NOMO-1 treated with DMSO at 0.1 percent for 48 hours (cell line): ENCODE data around the gene LAMTOR1.

Source experiments
- DNase-seq: peaks from one replicate; lab custom pipeline; 2025; ENCODE audit not compliant: unreplicated experiment; lab: John Stamatoyannopoulos, UW

The LAMTOR1 gene

GRCh38 chr11:72081821-72082453 is 21.2 kb downstream of the LAMTOR1 start:
- no peak for DNase-seq

DNA sequence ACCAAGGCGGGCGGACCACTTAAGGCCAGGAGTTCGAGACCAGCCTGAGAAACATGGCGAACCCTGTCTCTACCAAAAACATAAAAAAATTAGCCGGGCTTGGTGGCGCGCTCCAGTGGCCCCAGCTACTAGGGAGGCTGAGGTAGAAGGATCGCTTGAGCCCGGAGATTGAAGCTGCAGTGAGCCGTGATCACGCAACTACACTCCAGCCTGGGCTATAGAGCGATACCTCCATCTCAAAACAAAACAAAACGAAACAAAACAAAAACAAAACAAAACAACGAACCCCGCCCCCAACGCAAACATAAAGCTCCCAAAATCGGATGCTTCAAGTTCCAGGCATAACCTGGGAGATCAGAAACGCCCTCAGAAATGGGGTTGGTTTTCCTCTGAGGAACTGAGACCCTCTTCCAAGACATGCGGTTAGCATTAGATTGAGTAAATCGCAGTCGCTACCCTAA is 21.9 kb downstream of the LAMTOR1 start:
- DNase-seq: no peak

DNA sequence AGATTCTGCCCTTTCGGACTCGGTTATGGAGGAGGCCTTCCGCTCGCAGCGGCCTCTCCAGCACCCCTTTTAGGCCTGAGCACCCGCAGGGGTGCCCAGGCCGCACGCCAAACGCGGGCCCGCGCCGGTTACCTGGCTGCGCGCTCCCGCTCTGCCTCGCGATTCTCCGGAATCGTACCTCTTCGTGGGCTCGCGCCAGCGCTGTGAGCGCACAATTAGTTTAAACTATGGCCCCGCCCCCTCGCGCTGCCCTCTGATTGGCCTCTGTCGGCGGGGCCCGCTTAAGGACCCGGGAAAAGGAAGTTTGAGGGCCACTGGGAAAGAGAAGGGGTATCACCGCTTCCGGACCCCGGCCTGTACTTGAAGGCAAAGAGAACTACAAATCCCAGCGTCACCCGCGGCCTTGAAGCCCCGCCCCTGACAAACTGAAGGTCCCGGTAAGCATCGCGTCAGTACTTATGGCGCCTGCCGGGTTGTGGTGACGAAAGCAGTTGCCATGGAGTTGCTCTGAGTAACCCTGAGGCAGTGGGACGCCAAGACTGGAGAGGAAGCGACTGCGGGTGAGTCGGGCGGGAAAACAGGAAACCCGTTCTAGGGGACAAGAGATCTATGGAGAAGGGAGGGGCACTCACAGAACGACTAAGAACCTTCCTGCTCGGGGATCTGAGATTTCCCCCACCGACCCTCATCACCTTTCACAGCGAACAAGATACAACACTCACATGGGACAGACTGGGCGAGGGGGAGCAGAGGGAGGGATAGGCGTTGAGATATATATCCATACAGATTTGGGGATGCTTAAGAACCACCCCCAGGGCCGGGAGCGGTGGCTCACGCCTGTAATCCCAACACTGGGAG is 22.5 kb downstream of the LAMTOR1 start, which contains the start of the genes LRRC51 and NUMA1:
Gene LRRC51 (plus strand): TSS at position 525 of the 858 bp plus-strand sequence. CDS start 8,234 bp downstream, outside the sequence.
Gene NUMA1 (minus strand): TSS at position 217 of the 858 bp plus-strand sequence. CDS start 44,599 bp downstream, outside the sequence.
- DNase-seq: peak; percentile 100

DNA sequence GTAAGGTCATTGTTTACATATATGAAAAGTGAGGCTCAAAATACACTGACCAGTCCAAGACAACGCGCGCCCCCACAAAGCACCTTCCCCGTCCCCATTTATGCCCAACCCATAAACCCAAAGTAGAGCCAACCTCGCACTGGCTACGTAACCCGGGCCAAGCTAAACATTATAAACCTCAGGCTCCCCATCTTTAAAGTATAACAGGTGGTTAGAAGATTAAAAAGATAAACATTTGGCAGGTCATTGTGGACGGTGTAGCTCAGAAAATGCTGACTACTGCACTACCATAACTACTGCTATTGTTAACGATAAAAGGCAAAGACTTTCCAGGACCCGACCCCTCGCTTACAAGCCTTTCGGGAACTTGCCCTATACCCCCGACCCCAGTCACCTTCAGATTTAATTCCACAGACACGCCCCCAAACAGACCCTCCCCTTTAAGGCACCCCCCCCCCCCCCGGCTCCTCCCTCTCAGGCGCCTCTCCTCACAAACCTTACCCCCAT is 23.2 kb downstream of the LAMTOR1 start:
- peak; percentile 37 for DNase-seq

DNA sequence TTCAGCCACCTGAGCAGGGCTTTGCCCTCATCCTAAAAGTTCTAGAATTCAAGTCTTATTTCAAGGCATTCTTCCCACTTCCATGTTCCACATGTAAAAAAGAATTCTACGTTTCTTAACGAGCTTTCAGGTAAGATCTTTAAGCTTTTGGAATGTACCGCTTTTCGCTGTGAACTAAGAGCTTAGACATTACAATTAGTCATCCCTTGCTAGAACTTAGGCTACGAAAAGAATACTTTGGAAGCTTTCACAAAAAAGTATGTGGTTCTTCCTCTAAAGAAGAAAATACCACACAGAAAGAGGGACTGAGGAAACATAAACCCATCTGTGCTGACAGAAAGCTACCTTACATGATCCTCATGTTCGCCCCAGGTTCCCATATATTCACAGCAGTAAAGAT is 24.6 kb downstream of the LAMTOR1 start:
- no peak for DNase-seq

- no peak for DNase-seq
Measured at GRCh38 chr11:72075756-72076155, 27.3 kb downstream of the LAMTOR1 start.

DNA sequence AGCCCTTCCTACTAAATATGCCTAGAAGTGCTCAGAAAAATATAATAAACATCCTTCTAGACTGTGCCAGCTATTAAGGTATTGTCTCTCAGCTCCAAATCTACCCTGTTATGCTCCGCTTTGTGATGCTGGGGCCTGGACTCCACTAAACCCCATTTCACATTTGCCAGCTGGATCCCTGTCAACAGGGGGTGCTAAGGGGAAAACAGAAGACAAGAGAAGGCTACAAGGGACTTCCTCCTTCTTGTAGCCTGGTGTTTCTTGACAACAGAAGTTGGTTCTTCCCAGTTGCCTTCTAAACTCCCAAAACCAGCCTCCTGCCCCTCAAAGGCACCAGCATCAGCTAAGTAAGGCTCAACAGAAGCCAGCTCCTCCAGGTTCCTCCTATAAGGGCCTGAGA is 28.0 kb downstream of the LAMTOR1 start:
- DNase-seq: peak; percentile 51

- no peak for DNase-seq
Measured at GRCh38 chr11:72072348-72072747, 30.7 kb downstream of the LAMTOR1 start.

DNA sequence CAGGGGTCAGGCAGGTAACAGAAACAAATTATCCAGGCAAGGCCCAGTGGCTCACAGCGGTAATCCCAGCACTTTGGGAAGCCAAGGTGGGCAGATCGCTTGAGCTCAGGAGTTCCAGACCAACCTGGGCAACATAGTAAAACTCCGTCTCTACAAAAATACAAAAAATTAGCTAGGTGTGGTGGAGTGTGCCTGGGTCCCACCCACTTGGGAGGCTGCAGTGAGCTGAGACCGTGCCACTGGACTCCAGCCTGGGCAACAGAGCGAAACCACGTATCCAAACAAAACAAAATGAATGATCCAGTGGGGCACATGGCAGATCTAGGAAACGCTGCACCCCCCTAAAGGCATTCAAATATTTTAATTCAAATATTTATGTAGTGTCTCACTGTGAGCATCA is 32.6 kb downstream of the LAMTOR1 start:
- DNase-seq: no peak

DNA sequence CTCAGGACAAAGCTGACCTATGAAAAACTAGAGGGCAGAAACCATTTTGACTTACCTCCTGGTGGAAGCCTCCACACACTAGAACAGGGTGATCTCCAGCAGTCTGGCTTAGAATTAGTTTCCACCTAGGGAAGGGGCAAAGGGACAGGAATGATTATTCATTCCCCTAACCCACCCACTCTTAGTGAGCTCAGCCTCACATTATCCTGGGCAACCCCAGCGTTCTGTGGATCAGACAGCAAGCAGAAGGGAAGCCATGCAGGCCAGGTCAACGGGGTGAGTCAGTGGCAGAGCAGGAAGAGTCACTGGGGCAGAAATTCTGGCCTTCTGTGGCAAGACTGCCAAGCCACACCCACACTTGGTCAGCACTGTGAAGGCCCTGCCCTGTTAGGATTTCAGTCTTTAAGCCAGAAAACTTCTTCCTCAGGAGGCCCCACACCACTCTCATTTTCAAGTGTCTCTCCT is 33.3 kb downstream of the LAMTOR1 start:
- peak; percentile 90 for DNase-seq

DNA sequence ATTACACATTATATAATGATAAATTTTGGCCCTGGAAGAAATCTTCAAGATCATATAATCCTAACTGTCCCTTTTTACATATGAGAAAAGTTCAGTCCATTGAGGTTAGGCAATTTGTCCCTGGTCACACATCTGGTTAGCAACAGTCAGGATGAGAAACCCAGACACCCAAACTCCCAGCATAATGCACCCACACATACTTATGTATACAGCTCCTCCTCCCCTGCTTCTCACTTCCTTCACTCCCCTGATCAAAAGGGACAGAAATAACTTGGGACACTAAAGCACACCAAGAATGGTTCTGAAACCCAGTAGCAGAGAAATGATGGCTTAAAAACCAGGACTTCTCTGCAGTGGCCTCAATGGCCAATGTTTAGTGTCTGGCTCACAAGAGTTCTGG is 33.9 kb downstream of the LAMTOR1 start:
- no peak for DNase-seq

DNA sequence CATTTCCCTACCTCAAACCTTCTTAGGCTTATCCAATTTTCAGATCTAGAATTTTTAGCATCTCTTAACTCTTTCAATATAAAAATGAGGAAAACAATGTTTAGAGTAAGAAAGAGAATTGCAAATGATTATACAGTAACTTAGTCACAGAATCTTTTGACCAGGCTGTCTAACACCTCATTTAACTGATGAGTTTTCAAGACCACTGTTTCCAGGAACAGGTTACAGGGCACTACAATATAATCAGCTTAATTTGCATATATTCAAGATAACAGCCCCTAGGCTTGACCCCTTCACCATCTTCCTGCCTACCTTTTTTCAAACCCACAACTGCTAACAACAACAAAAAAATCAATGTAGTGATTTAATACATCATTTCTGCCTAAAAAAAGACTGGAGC is 35.4 kb downstream of the LAMTOR1 start:
- no peak for DNase-seq

DNA sequence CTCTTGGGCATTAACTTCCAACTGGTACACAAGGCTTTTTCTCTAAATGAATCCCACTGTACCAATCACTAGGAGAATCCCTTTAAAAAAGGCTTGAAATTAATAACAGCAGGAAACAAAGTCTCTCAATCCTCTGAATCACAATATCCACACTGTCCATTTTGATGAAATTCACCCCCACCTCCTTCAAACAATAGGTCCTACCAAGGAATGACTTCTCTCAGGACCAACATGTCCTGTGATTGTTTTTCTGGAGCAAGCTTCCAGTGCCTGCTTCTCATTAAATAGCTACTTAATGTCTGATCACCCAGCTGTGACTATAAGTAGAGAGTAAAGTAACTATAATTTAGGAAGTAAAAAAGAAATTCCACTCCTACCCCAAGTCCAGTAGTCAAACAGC is 35.8 kb downstream of the LAMTOR1 start:
- DNase-seq: no peak

DNA sequence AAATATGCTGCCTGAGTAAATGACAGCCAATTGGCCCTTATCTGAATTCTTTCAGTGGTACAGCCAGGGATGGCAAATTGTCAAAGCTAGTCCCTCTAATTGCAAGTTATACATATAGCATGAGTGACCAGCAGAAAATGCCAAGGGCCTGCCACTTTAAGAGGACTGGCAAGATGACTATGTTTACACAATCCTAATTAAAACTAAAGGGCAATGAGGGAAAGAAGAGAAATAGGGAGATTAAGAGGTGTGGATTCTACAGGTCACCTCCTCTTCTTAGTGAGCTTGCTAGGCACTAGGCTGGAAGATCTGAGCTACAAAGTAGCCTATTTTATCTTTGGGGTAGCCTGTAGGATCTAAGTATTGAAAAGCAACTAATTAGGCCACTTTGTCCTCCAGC is 36.2 kb downstream of the LAMTOR1 start:
- no peak for DNase-seq

DNA sequence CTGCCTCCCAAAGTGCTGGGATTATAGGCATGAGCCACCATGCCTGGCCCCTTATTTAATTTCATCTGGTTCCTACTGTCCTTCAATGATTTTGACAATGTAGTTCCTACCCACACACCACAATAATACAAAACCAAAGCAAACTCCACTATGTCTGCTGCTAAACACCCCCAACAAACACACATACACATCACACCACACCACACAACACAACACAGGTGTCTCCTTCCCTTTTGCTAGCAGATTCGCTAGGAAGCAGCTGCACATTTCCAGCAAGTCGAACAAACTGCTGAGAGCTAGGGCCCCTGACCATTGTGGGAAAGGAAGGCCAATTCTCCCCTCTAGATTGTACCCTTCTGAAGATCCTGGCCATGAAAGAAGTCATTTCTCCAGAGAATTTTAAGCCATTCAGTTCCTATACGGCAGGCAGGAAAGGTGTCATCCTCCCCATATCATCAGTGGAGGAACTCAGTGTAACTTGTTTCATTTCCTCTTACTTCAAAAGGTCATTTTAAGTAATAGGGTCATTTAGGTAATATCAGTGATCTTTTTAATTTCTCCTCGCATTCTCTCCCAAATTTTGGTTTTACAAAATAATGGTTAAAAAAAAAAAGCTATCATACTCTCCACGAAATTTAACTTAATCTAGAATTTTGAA is 41.2 kb downstream of the LAMTOR1 start:
- peak; percentile 47 for DNase-seq

- no peak for DNase-seq
Measured at GRCh38 chr11:72058416-72059034, 44.6 kb downstream of the LAMTOR1 start.

GRCh38 chr11:72048766-72049460 is 54.2 kb downstream of the LAMTOR1 start:
- DNase-seq: no peak
